IPS DF 4.7 (cell line): ENCODE measurements around the gene KLHL17.

Experiments used
- DNase-seq: peaks from one replicate; pipeline ENCODE4 v3.0.0-alpha.2; 2013; ENCODE audit warnings: low spot score; ENCODE audit errors: extremely low read depth

The KLHL17 gene

DNA sequence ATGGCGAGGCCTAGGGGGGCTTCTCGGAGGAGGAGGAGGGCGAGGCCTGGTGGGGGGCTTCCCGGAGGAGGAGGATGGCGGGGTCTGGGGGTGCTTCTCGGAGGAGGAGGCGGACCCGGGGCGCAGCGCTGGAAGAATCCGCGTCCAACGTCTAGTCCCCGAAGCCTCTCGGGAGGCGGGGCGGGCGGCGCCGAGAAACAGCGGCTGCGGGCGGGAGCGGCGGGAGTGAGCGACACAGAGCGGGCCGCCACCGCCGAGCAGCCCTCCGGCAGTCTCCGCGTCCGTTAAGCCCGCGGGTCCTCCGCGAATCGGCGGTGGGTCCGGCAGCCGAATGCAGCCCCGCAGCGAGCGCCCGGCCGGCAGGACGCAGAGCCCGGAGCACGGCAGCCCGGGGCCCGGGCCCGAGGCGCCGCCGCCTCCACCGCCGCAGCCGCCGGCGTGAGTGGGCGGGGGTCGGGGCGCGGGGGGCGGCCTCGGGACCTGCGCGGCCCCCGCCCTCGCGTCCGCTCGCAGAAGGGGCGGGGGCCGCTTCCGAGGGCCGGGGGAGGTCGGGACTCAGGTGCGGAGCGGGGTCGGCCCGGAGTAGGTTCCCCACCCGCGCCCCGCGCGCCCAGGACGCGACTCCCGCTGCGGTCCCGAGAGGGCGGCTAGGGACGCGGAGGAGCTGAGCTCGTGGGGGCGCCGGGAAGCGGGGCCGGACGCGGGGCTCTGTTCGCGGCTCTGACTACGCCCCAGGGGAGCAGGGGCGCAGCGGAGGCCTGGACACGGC, at the start of gene KLHL17:
KLHL17 (plus strand) TSS at position 222 of the 769 bp plus-strand sequence; CDS start at position 332, 110 bp downstream.
- DNase-seq, result no peak

DNA sequence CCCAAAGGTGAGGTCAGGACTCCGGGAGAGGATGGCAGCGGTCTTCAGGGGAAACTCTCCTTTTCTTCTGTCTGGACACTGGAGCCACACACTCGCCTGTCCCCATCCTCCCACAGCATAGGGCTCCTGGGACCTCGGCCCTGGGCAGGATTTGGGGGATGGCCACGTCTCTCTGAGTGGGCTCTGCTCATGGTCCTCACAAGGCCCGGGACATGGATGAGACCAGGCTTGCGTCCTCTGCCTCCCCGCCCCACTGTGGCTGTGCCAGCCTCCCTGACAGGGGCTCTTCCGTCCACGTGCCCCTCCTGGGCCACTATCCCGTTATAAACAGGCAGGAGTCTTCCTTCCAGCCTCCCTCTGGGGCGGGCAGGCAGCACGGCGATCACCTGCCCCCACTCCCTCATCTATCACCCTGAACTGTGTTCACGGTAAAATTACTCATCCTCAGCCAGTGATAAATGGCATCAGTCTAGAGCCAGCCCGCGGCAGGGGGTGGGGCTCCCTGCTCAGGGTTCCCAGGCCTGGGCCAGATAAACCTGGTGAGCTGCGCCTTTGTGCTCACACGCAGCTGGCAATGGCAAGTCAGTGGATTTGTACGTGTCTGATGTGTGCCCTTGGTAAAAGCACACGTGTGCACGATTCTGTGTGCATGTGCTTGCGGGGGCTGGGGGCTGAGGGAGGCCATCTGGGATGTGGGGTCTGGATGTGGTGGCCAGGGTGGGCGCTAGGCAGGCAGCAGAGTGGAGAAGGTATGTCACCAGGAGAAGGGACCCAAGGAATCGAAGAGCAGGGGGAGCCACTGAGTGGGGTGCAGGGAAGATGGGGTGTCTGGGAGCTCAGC, 49.3 kb upstream of the KLHL17 start:
- DNase-seq, result no peak

DNA sequence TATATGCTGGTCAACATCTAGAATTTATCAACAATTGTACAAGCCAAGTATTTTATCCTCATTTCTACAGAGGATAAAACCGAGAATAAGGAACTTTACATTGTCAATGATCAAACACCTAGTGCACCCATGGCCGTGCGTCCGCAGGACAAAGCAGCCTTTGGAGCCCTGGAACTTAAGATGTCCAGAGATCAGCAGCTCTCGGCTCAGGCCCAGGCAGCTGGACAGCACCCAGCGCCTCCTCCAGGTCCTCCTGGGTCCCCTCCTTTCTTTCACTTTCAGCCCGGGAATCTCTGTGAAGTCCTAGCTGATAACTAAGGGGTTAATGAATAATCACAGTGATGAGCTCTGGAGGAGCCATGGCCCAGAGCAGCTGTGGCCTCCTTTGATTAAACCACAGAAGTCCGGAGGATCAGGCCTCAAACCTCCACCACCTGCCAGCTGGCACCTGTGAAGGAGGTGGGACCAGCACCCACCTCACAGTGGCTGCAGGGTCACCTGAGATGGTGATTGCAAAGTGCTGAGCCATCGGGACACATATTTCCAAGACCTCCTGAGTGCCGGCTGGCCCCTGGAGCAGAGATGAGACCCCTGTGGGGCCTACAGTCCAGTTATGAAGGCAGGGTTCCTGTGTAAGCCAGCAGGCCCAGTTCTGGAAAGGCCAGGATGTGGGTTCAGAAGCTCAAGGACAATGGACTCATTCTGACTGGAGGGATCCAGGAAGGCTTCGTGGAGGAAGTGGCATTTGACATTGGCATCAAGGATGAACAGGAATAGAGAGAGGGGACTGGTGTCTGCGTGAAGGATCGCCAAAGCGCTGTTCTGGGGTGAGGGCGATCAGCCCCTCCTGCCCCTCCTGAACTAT, 48.3 kb upstream of the KLHL17 start:
- no peak for DNase-seq

DNA sequence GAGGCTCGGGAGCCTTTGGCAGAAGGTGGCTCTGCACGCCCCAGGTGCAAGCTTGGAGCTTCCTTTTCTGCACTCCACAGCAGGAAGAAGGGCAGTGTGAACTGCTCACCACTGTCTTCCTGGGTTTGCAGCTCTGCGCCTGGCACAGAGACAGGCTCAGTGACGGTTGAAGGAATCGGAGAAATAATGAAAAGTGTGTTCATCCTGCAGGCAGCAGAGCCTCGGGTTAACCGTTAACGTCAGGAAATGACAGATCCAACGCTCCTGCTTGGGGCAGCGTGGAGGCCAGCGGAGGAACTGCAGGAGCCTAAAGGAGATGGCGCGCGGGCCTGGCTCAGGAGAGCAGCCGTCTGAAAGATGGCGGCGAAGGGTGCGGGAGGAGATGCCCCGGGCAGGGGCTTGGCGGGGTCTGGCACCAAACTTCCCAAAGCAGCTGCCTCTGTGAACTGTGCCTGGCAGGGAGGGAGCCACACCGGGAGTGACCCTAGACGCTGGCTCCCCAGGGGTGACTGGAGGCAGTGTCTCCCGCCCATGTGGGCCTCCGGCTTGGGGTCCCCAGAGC, 47.6 kb upstream of the KLHL17 start:
- no peak for DNase-seq

DNA sequence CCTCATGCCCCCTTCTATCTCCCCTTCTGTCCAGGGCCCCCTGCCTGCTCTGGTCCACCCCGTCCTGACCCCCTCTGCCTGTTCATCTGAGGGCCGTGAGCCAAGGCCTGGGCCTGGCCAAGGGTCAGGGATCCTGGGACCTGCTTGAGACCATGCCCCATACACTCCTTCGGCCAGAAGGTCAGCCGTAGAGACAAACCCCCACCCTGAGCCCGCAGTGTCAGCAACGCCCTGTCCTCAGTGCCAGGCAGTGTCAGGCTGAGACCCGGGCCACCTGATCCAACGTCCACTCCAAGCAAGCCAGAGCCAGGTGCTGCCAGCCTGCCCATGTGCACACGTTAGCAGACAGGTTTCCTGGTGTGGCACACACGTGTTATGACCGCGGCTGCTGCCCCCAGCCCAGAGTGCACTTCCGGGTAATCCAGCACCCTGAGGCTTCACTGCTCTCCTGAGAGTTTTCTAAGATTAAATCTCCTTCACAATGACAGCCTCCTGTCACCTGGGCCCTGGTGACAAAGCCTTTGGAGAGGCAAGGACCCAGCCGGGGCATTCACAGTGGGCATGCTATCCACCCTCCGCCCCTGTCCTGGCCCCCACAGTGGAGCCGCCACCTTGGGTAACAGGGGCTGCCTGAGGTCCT, 46.8 kb upstream of the KLHL17 start:
- DNase-seq, result no peak

DNA sequence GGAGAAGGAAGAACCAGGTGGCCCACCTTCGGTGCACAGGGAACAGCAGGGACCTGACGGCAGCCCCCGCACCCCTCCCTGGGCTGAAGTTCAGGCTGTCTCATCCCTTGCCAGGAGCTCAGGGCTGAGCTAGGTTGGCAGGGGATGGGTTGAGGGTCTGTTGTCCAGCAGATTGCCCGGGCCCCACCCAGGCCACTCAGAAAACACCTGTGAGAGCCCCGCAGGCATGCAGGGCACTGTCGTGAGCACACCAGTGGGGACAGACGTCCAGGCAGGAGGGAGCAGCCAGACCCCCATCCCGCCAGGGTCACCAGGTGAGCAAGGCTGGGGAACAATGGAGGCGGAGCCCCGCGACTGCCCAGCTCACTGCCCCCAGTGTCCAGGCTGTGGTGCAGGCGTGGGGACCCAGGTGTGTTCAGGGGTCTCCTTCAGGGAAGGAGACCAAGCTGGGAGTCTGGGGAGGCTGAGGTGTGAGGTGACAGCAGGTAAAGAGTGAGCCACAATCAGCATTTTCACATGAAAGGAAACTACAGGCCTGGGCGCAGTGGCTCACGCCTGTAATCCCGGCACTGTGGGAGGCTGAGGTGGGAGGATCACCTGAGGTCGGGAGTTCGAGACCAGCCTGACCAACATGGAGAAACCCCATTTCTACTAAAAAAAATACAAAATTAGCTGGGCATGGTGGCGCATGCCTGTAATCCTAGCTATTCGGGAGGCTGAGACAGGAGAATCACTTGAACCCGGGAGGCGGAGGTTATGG, 46.1 kb upstream of the KLHL17 start:
- no peak for DNase-seq

DNA sequence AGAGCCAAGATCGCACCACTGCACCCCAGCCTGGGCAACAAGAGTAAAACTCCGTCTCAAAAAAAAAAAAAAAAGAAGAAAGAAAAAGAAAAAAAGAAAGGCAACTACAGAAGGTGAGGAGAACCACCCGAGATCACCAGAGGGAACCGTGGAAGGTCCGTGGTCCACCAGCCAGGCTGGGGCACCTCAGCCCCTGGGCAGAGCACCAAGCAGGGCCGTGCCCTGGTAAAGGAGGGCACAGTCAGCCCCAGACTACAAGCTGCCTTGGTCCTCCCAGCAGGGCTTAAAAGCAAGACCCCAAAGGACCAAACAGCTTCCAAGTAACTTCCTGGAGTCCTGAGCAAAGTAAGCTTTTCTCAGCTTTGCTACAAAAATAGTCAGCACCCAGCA, 45.5 kb upstream of the KLHL17 start:
- DNase-seq, result no peak

DNA sequence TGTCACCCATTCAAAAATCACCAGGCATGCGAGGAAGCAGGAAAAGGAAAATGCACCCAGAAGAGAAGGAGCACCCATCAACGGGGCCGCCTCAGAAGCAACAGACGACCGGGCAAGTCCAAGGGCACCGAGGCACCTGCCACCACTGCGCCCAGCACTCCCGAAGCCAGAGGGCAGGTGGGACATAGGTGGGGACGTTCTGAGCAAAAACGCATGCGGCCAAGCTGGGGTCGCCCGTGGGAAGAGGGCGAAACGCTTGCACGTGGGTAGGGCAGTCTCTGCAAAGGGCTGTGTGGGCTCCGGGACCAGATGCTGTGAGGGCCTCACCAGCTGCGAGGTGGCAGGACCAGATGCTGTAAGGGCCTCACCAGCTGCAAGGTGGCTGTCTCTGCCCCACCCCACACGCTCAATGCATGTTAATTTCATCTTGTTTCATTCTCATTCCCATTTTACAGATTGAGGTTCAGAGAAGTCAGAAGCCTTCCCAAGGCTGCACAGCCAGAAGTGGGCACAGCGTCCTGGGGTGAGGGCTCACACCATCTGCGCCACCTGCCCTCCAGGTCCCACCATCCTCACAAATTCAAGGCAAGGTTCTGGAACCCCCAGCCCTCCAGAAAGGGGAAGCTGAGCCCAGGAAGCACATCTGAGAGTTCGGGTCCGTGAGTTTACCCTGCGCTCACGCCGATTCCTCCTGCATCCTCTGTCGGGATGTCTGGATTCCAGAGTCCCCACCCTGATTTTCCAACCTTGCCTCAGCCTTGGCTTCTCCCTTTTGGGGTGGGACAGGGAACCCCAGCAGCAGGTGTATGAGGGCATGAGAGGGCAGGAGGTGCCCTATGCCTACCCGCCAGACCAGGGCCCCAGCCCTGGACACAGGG, 44.9 kb upstream of the KLHL17 start:
- DNase-seq, result no peak

DNA sequence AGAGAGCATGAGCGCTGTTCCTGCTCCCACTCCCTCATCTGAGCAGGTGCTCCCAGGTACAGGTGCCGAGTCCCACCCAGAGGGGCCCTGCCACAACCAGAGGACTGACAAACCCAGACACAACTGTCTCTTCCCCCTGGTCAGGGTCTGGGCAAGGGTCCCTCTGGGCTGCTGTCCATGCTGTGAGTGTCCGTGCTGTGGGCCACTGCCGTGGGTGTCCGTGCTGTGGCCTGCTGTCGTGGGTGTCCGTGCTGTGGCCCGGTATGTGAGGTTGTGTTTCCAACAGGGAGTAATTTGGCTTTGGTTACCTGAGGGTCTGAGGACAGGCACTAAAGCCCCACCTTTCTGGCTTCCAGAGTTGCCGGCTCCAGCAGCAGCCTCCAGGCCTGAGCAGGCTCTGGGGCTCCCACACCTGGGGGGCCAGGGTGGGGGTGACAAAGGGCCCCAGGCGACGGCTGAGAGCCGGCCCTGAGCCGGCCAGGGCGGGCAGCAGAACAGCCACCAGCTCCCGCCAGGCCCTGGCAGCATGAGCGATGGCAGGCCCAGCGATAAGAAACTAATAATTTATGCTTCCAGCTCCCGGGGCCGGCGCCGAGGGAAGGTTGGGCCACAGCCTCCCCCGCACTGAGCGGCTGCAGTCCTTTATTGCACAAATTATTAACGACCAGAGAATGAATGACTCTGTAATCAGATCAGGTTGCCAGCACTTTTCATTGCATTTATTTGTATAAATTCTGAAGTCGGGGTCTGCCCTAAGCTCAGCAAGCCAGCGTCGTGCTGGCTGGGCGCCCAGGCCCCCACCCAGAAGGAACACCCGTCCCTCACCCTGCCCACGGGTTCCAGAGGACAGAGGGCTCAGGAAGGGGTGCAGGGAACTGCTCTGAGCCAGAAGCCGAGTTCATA, 44.0 kb upstream of the KLHL17 start:
- DNase-seq, result no peak

DNA sequence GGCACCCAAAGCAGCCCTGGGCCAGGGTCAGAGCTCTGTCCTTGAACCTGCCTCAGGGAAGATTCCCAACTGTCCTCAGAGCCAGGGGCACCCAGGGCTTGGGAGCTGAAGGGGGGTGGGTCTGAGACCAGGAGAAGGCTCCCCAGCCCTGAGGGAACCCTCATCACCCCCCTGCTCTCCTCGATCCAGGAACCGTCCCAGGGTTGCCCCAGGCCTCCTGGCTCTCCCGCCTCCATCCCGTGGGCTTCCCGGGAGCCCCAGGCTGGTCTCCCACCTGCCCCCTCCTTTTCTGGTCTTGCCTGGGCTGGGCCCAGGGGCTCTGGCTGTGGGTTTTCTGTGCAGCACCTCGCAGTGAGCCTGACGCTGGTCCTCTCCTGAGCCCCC, 43.3 kb upstream of the KLHL17 start:
- DNase-seq, result no peak

DNA sequence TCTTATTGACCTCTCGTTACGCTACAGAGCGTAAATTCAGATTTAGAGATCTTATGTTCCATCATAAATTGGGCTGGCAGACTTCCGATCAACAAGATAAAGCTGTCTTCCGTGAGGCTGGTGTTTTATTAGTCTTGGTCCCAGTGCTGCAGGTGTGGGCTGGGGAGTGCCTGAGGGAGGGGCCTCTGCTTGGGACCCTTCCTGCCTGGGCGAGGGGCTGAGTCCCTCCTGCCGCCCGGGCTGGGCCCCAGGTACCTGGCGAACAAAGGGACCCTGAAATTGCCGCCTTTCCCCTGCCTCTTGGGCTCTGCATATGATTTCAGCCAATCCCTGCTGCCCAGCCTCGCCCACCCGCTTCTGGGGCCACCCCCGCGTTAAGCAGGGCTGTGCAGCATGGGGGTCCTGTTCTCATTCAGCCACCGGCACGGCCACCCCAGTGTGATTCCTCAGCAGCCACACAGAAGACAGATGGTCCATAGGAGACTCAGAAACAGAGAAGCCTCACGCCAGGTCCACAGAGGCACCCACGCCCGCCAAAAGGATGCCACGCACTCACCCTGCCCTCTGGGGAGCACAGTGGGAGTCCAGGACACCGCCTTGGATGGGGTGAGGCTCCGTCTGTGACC, 42.8 kb upstream of the KLHL17 start:
- no peak for DNase-seq

DNA sequence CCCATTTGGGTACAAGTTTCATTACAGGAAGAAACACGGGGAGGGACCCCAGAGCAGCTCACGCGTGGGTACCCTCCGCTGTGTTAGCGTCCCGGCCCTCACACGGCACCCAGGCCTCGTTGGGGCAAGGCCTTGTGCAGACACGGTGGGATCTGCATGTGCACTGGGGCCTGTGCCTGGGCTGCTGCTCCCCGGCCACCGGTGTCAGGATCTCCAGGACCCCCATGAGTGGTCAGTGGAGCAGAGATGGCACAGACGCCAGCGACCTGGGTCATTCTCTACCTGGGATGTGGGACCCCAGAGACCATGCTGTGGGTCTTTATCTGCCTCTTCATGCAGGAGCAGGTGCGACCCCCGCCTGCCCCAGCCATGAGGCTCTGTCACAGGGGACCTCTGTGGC, 42.0 kb upstream of the KLHL17 start:
- no peak for DNase-seq

DNA sequence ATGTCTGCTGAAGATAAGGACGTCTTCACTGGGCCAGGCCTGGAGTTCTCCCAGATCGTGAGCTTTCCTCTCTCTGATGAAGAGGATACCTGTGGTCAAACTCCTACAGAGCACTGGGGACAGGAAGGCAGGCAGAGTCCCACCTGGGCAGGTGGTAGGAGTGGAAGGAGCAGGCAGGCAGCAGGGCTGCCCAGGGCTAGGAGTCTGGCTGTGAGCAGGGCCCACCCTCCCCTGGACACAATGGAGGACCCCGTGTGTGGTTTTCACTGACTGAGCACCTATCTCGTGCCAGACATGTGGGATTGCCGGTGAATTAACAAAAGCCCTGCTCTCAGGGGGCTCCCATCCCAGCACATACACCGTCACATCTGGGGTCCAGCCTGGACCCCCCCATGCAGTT, 41.5 kb upstream of the KLHL17 start:
- no peak for DNase-seq

DNA sequence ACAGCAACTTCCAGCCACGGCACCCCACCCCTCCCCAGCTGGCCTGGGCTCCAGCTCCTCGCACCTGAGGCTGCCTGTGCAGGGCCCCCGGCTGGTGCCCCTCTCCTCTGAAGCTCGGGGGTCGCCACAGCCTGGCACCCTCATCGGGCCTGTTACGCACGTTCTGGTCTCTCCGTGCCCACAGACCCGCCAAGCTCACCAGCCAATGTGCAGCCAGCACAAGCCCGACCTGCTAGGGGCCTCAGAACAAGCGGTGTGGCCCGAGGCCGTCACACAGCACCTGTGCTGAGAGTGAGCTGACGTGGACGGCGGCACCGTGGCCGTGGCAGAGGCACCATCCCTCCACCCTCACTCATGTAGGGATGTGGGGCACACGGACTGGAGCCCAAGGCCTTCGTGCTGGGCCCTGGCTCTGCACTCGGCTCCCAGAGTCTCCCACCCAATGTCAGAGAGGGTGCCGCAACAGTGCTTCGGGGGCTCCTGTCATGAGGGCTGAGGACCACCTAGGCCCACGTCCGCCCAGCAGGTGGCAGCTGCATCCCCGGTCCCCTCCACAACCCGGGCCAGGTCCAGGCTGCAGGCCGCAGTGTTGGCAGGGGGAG, 41.0 kb upstream of the KLHL17 start:
- DNase-seq, result no peak

DNA sequence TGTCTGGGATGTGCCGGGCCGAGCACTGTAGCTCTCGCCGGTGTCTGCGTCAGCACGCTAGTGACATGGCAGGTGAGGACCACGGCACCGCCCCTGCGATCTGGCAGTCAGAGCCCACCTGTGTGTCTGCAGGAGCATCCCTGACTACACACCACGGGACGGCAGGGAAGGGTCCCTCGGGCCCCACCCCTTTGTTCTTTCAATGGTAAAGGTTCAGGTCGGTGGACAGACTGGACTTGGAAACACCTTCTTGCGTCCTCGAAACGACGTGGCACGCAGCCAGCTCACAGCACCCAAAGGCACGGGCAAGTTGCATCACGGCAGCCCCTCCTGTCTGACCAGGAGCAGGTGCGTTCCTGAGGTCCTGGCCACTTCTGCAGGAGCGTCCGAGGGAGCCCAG, 40.4 kb upstream of the KLHL17 start:
- DNase-seq, result no peak

DNA sequence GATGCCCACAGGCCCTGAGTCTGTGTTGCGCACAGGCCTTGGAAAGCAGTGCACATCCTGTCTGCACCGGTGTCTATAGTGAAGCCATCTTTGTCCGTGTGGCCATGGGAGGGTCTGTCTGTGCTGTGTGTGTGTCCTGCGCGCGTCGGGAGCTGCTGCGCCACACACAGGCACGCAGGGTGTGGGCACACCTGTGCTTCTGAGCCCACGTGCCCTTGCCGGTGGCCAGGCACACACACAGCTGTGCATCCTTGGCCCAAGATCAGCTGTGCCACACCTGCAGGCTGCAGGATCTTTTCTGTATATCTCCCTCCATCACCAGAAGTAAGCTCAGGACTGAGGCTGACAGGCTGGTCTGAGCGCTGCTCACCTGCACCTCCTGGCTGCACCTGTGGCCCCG, 39.9 kb upstream of the KLHL17 start:
- DNase-seq, result no peak
